ENCODE results near the gene AGXT2. TPM values are rescaled to one million over a fixed set of nuclear protein-coding genes. Genes with fewer than 3 reads are reported as not detected.

The AGXT2 gene
- total and polyA plus RNA-seq, 2 donors = 0.02 TPM; not detected in 1

DNA sequence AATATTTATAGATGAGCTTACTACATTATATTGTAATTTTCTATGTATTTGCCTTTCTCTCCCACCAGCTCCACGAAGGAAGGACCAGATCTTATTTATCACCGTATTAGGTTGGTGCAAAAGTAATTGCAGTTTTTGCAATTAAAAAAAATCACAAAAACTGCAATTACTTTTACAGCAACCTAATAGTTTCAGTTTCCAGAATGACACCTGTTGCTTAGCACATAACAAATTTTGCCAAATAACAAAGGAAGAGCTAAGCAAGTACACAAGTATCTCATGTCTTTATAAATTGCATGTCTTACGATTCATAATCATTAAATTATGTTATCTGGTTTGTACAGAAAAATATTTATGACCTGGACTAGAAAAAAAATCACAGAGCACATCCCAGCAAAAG, 45.9 kb downstream of the AGXT2 start:
- no peak for DNase-seq (ENCODE audit: low read depth in 6 of 9, low spot score in 9 of 9)
- Histone ChIP-seq H3K27ac (ENCODE audit: low read depth in 1 of 2, low read length in 1 of 2) (no peak overlapping the region), H3K36me3 (ENCODE audit: control insufficient read depth in 2 of 2, insufficient read depth in 2 of 2, low read length in 1 of 2) (no peaks in the 10 kb centered on the region), H3K4me3 (ENCODE audit: low read length in 2 of 2) (no peak overlapping the region), H3K27me3 (ENCODE audit: control insufficient read depth in 2 of 2, insufficient read depth in 1 of 2, low read length in 1 of 2) (peaks cover 0 to 4% of the 10 kb centered on the region in 2 donors), H3K4me1 (ENCODE audit: control insufficient read depth in 2 of 2, insufficient read depth in 2 of 2, low read length in 2 of 2) (no peaks in the 10 kb centered on the region), H3K9me3 (ENCODE audit: control insufficient read depth in 2 of 2, insufficient read depth in 1 of 2, low read length in 1 of 2) (no peaks in the 10 kb centered on the region)
- 93% methylated on average over 3 of the region's 3 CpGs for WGBS

DNA sequence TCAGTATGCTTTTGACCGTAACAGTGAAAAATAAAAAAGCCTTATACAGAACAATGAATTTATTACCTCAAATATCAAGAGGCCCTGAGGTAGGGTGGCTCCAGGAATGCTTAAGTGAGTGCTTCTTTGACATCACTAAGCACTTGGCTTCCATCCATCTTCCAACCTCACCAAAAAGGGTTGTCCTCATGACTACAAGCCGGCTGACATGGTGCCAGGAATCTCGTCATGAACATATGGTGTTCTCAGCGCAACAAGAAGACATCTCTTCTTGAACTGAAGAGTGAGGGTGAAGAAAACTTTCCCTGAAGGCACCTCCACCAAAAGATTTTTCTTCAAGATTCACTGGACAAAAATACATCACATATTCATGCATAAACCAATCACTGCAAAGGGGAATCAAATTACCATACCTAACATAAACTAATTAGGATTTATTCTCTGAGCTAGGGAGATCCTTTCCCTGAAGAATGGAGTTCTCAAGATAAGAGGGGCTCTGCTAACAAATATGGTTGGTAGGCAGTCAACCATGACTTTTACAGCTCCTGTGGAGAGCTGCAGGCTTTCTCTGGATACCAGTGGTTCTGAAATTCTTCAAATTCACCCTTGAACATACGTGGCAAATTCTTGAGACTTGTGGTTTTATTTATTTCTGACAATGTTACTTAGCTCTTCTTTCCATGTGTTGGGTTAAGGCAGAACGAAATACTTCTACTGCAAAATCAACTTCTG, 49.5 kb downstream of the AGXT2 start:
- H3K27me3 ChIP-seq (ENCODE audit: control insufficient read depth in 2 of 2, insufficient read depth in 1 of 2, low read length in 1 of 2) = peaks cover 0 to 4% of the 10 kb centered on the region in 2 donors
- H3K4me3 ChIP-seq (ENCODE audit: low read length in 2 of 2) = no peak overlapping the region
- H3K36me3 ChIP-seq (ENCODE audit: control insufficient read depth in 2 of 2, insufficient read depth in 2 of 2, low read length in 1 of 2) = no peaks in the 10 kb centered on the region
- no peak for DNase-seq (ENCODE audit: low read depth in 6 of 9, low spot score in 9 of 9)
- no peaks in the 10 kb centered on the region for H3K4me1 ChIP-seq (ENCODE audit: control insufficient read depth in 2 of 2, insufficient read depth in 2 of 2, low read length in 2 of 2)
- no peak overlapping the region for H3K27ac ChIP-seq (ENCODE audit: low read depth in 1 of 2, low read length in 1 of 2)
- no peaks in the 10 kb centered on the region for H3K9me3 ChIP-seq (ENCODE audit: control insufficient read depth in 2 of 2, insufficient read depth in 1 of 2, low read length in 1 of 2)
- WGBS = 91% methylated on average over 6 of the region's 6 CpGs

DNA sequence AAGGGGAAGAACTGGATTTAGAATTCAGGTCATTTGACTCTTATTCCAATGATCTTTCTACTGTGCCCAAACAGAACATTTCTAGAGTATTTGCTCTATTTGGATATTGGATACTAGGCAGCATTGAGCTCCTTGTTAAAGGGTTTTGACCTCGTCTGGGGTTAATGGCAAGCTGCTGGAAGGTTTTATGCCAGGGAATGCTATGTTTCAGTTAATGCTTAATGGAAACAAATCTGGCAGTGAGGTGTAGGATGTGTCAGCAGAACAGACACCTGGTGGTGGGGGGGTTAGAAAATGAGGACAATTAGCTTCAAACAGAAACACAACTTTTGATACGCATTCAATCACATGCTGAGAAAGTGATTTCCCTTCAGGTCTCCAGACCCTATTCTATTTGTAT, 51.5 kb downstream of the AGXT2 start:
- no peak overlapping the region for H3K4me3 ChIP-seq (ENCODE audit: low read length in 2 of 2)
- DNase-seq (ENCODE audit: low read depth in 6 of 9, low spot score in 9 of 9) = no peak
- no peaks in the 10 kb centered on the region for H3K36me3 ChIP-seq (ENCODE audit: control insufficient read depth in 2 of 2, insufficient read depth in 2 of 2, low read length in 1 of 2)
- no peak overlapping the region for H3K27ac ChIP-seq (ENCODE audit: low read depth in 1 of 2, low read length in 1 of 2)
- no peaks in the 10 kb centered on the region for H3K4me1 ChIP-seq (ENCODE audit: control insufficient read depth in 2 of 2, insufficient read depth in 2 of 2, low read length in 2 of 2)
- H3K9me3 ChIP-seq (ENCODE audit: control insufficient read depth in 2 of 2, insufficient read depth in 1 of 2, low read length in 1 of 2) = no peaks in the 10 kb centered on the region
- no peaks in the 10 kb centered on the region for H3K27me3 ChIP-seq (ENCODE audit: control insufficient read depth in 2 of 2, insufficient read depth in 1 of 2, low read length in 1 of 2)
- 94% methylated on average over 2 of the region's 2 CpGs for WGBS

GRCh38 chr5:34993951-34994350, 53.8 kb downstream of the AGXT2 start:
- WGBS = 83% methylated on average over 8 of the region's 8 CpGs
- Histone ChIP-seq H3K9me3 (ENCODE audit: control insufficient read depth in 2 of 2, insufficient read depth in 1 of 2, low read length in 1 of 2) (no peaks in the 10 kb centered on the region), H3K4me3 (ENCODE audit: low read length in 2 of 2) (no peak overlapping the region), H3K36me3 (ENCODE audit: control insufficient read depth in 2 of 2, insufficient read depth in 2 of 2, low read length in 1 of 2) (no peaks in the 10 kb centered on the region), H3K27me3 (ENCODE audit: control insufficient read depth in 2 of 2, insufficient read depth in 1 of 2, low read length in 1 of 2) (no peaks in the 10 kb centered on the region), H3K27ac (ENCODE audit: low read depth in 1 of 2, low read length in 1 of 2) (no peak overlapping the region), H3K4me1 (ENCODE audit: control insufficient read depth in 2 of 2, insufficient read depth in 2 of 2, low read length in 2 of 2) (no peaks in the 10 kb centered on the region)
- no peak for DNase-seq (ENCODE audit: low read depth in 6 of 9, low spot score in 9 of 9)

- H3K27ac ChIP-seq (ENCODE audit: low read depth in 1 of 2, low read length in 1 of 2) = no peak overlapping the region
- 89% methylated on average over 2 of the region's 2 CpGs for WGBS
Observed at GRCh38 chr5:34991486-34992238, 56.1 kb downstream of the AGXT2 start.

GRCh38 chr5:34986965-34987364, 60.8 kb downstream of the AGXT2 start:
- no peak overlapping the region for H3K4me3 ChIP-seq (ENCODE audit: low read length in 2 of 2)
- 94% methylated on average over 1 of the region's 1 CpG for WGBS
- no peak overlapping the region for H3K27ac ChIP-seq (ENCODE audit: low read depth in 1 of 2, low read length in 1 of 2)
- no peaks in the 10 kb centered on the region for H3K4me1 ChIP-seq (ENCODE audit: control insufficient read depth in 2 of 2, insufficient read depth in 2 of 2, low read length in 2 of 2)
- H3K27me3 ChIP-seq (ENCODE audit: control insufficient read depth in 2 of 2, insufficient read depth in 1 of 2, low read length in 1 of 2) = no peaks in the 10 kb centered on the region
- peaks cover 0 to 4% of the 10 kb centered on the region in 2 donors for H3K9me3 ChIP-seq (ENCODE audit: control insufficient read depth in 2 of 2, insufficient read depth in 1 of 2, low read length in 1 of 2)
- DNase-seq (ENCODE audit: low read depth in 6 of 9, low spot score in 9 of 9) = no peak
- no peaks in the 10 kb centered on the region for H3K36me3 ChIP-seq (ENCODE audit: control insufficient read depth in 2 of 2, insufficient read depth in 2 of 2, low read length in 1 of 2)

More at GRCh38 chr5:34991486-34992238, 56.1 kb downstream of the AGXT2 start:
- no peaks in the 10 kb centered on the region for H3K27me3 ChIP-seq (ENCODE audit: control insufficient read depth in 2 of 2, insufficient read depth in 1 of 2, low read length in 1 of 2)
- no peak overlapping the region for H3K4me3 ChIP-seq (ENCODE audit: low read length in 2 of 2)
- H3K36me3 ChIP-seq (ENCODE audit: control insufficient read depth in 2 of 2, insufficient read depth in 2 of 2, low read length in 1 of 2) = no peaks in the 10 kb centered on the region
- DNase-seq (ENCODE audit: low read depth in 6 of 9, low spot score in 9 of 9) = no peak
- H3K4me1 ChIP-seq (ENCODE audit: control insufficient read depth in 2 of 2, insufficient read depth in 2 of 2, low read length in 2 of 2) = no peaks in the 10 kb centered on the region
- H3K9me3 ChIP-seq (ENCODE audit: control insufficient read depth in 2 of 2, insufficient read depth in 1 of 2, low read length in 1 of 2) = no peaks in the 10 kb centered on the region

DNA sequence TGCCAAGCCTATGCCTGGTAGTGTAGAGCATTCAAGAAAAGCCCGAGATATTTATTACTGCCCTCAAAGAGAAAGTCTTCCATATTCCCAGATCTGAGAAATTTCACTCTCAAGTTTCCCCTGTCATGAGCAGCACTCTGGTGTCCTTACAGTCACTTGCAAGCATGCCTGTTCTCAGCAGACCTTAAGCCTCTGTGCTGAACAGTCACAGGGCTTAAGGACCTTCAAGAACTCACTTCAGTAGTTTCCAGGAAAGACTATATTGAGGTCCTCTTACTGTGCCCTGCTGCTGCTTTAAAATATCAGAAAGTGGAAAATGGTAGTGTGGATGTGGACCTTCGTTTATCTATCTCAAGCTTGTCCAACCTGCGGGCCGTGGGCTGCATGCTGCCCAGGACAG, 64.9 kb downstream of the AGXT2 start:
- 94% methylated on average over 4 of the region's 4 CpGs for WGBS
- Histone ChIP-seq H3K36me3 (ENCODE audit: control insufficient read depth in 2 of 2, insufficient read depth in 2 of 2, low read length in 1 of 2) (no peaks in the 10 kb centered on the region), H3K4me3 (ENCODE audit: low read length in 2 of 2) (no peak overlapping the region), H3K9me3 (ENCODE audit: control insufficient read depth in 2 of 2, insufficient read depth in 1 of 2, low read length in 1 of 2) (peaks cover 0 to 4% of the 10 kb centered on the region in 2 donors), H3K4me1 (ENCODE audit: control insufficient read depth in 2 of 2, insufficient read depth in 2 of 2, low read length in 2 of 2) (no peaks in the 10 kb centered on the region), H3K27me3 (ENCODE audit: control insufficient read depth in 2 of 2, insufficient read depth in 1 of 2, low read length in 1 of 2) (no peaks in the 10 kb centered on the region), H3K27ac (ENCODE audit: low read depth in 1 of 2, low read length in 1 of 2) (no peak overlapping the region)
- DNase-seq (ENCODE audit: low read depth in 6 of 9, low spot score in 9 of 9) = no peak

- H3K27me3 ChIP-seq (ENCODE audit: control insufficient read depth in 2 of 2, insufficient read depth in 1 of 2, low read length in 1 of 2) = no peaks in the 10 kb centered on the region
- H3K27ac ChIP-seq (ENCODE audit: low read depth in 1 of 2, low read length in 1 of 2) = no peak overlapping the region
- DNase-seq (ENCODE audit: low read depth in 6 of 9, low spot score in 9 of 9) = no peak
- H3K9me3 ChIP-seq (ENCODE audit: control insufficient read depth in 2 of 2, insufficient read depth in 1 of 2, low read length in 1 of 2) = no peaks in the 10 kb centered on the region
- 78% methylated on average over 4 of the region's 4 CpGs for WGBS
- H3K4me3 ChIP-seq (ENCODE audit: low read length in 2 of 2) = no peak overlapping the region
- no peaks in the 10 kb centered on the region for H3K36me3 ChIP-seq (ENCODE audit: control insufficient read depth in 2 of 2, insufficient read depth in 2 of 2, low read length in 1 of 2)
- H3K4me1 ChIP-seq (ENCODE audit: control insufficient read depth in 2 of 2, insufficient read depth in 2 of 2, low read length in 2 of 2) = no peaks in the 10 kb centered on the region
Observed at GRCh38 chr5:34978681-34979080, 69.1 kb downstream of the AGXT2 start.

DNA sequence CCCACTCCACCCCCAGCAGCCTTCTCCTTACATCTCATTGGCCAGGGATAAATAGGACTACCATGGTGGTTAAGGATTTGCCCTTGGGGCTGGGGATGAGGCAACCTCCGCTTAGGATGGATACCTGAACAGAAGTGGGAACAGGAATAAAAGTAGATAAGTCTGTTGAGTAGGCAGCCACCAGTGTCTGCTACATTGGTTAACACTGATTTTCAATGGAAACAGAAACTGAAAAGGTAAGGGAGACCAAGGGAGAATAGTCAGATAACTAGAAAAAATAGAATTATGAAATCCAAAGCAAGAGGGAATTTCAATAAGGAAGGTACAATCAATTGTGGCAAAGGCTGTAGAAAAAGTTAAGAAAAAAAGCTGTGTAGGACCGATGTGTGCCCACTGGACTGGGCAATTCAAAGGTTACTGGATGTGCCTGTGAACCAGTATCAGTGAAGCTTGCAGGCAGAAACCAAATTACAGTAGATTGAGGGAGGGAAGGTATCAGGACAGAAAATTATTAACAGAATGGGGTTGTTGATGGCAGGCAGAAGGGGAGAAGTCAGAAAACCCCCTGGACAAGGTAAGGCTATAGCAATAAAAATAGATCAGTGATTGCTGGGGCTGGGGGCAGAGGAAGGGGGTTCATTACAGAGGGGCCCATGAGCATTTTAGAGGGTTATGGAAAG, 69.7 kb downstream of the AGXT2 start:
- Histone ChIP-seq H3K27ac (ENCODE audit: low read depth in 1 of 2, low read length in 1 of 2) (no peak overlapping the region), H3K27me3 (ENCODE audit: control insufficient read depth in 2 of 2, insufficient read depth in 1 of 2, low read length in 1 of 2) (no peaks in the 10 kb centered on the region), H3K9me3 (ENCODE audit: control insufficient read depth in 2 of 2, insufficient read depth in 1 of 2, low read length in 1 of 2) (no peaks in the 10 kb centered on the region), H3K36me3 (ENCODE audit: control insufficient read depth in 2 of 2, insufficient read depth in 2 of 2, low read length in 1 of 2) (no peaks in the 10 kb centered on the region), H3K4me1 (ENCODE audit: control insufficient read depth in 2 of 2, insufficient read depth in 2 of 2, low read length in 2 of 2) (no peaks in the 10 kb centered on the region), H3K4me3 (ENCODE audit: low read length in 2 of 2) (no peak overlapping the region)
- WGBS = 79% methylated on average over 2 of the region's 2 CpGs
- DNase-seq (ENCODE audit: low read depth in 6 of 9, low spot score in 9 of 9) = no peak

Measured in thymus (tissue), 11 donors.